ENCODE results near the gene SPRY1.

Gene SPRY1, protein sequence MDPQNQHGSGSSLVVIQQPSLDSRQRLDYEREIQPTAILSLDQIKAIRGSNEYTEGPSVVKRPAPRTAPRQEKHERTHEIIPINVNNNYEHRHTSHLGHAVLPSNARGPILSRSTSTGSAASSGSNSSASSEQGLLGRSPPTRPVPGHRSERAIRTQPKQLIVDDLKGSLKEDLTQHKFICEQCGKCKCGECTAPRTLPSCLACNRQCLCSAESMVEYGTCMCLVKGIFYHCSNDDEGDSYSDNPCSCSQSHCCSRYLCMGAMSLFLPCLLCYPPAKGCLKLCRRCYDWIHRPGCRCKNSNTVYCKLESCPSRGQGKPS

DNA sequence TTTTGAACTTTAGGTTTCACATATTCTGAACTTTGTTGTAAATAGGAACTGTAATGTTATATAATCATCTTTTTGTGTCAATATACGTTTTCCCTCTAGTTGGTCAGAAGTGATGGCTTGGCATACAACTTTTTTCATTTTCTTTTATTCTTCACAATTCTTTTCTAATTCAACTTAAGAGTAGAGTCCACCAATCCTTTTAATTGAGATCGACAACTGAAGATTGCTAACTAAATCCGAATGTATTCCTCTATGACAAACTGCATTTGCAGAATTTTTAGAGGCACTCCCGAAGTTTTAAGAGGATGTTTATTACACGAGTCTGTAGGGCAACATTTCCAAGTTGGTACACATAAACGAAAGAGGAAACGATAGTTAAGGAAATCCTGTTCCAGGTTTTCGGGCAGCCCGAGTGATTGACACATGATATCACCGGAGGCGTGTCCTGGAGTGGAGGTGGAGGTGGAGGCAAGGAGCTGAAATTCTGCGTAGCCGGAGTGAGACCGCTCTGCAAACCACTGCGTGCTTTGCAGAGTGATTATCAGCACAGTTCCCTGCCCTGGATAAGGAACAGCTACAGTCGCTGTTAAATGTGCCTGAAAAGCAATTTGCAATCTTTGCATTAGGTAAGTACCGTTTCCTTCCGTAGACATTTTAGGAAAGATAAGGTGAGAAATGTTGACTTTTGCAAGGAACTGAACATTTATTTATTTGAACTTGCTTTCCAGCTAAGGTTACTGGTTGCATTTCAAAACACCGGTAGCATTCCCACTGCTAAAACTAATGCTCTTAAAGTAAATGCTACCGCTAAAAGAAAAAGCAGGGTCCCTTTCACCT lies at the start of gene SPRY1:
TSS of gene SPRY1 (plus strand) at position 489 of the 837 bp plus-strand sequence. CDS start 4,797 bp downstream, outside the sequence.
- Histone ChIP-seq H3K9me3 (ENCODE audit: control insufficient read depth in 2 of 2, low read length in 2 of 2) (no peaks in the 10 kb centered on the region), H3K4me1 (ENCODE audit: control insufficient read depth in 2 of 2, insufficient read depth in 2 of 2, low read length in 2 of 2) (peaks cover 3 to 4% of the 10 kb centered on the region in 2 donors), H3K9ac (ENCODE audit: low read depth in 1 of 2, low read length in 2 of 2) (peak within 1 kb of the TSS; percentile 94 to 96), H3K4me3 (ENCODE audit: low read length in 2 of 2) (peak within 1 kb of the TSS; percentile 90 to 91), H3K36me3 (ENCODE audit: control insufficient read depth in 2 of 2, insufficient read depth in 2 of 2, low read length in 2 of 2) (peaks cover under 1% of the 10 kb centered on the region in 2 donors), H3K27me3 (ENCODE audit: control insufficient read depth in 2 of 2, insufficient read depth in 2 of 2, low read length in 2 of 2) (no peaks in the 10 kb centered on the region), H3K27ac (ENCODE audit: low read depth in 2 of 2, low read length in 2 of 2) (peak within 1 kb of the TSS; percentile 93 to 96)

DNA sequence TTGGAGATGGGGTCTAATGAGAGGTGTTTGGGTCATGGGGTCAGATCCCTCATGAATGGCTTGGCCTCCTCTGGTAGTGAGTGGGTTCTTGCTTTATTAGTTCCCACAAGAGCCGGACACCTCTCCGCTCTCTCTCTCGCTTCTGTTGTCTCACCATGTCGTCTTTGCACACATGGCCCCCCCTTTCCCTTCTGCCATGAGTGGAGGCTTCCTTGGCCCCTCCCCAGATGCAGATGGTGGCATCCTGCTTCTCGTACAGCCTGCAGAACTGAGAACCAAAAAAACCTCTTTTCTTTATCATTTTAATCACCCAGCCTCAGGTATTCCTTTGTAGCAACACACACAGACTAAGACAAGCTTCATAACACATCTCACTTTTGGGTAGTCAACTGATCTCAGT lies 49.6 kb upstream of the SPRY1 start:
- H3K4me1 ChIP-seq (ENCODE audit: control insufficient read depth in 2 of 2, insufficient read depth in 2 of 2, low read length in 2 of 2) = no peaks in the 10 kb centered on the region
- no peak overlapping the region for H3K9ac ChIP-seq (ENCODE audit: low read depth in 1 of 2, low read length in 2 of 2)
- H3K27ac ChIP-seq (ENCODE audit: low read depth in 2 of 2, low read length in 2 of 2) = no peak overlapping the region
- H3K36me3 ChIP-seq (ENCODE audit: control insufficient read depth in 2 of 2, insufficient read depth in 2 of 2, low read length in 2 of 2) = no peaks in the 10 kb centered on the region
- H3K27me3 ChIP-seq (ENCODE audit: control insufficient read depth in 2 of 2, insufficient read depth in 2 of 2, low read length in 2 of 2) = no peaks in the 10 kb centered on the region
- no peak overlapping the region for H3K4me3 ChIP-seq (ENCODE audit: low read length in 2 of 2)
- H3K9me3 ChIP-seq (ENCODE audit: control insufficient read depth in 2 of 2, low read length in 2 of 2) = no peaks in the 10 kb centered on the region

DNA sequence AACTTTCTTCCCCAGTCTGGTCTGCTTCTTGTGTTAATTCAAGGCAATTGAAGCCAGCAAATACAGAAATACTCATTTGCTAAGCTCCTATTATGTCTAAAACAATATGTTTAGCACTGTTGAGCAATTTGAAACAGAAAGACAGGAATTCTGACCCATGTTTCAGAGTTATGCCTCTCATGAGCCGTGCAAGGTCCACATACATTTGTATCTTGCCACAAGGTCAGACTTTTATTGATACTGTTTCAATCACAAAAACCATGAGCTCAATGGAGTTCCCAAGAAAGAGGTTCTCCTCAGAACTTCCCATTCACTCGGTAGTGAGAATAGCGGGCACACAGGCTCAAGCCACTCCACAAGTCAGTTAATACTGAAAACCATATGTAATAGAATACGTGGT lies 47.6 kb upstream of the SPRY1 start:
- H3K4me3 ChIP-seq (ENCODE audit: low read length in 2 of 2) = no peak overlapping the region
- H3K4me1 ChIP-seq (ENCODE audit: control insufficient read depth in 2 of 2, insufficient read depth in 2 of 2, low read length in 2 of 2) = no peaks in the 10 kb centered on the region
- H3K36me3 ChIP-seq (ENCODE audit: control insufficient read depth in 2 of 2, insufficient read depth in 2 of 2, low read length in 2 of 2) = no peaks in the 10 kb centered on the region
- H3K9me3 ChIP-seq (ENCODE audit: control insufficient read depth in 2 of 2, low read length in 2 of 2) = no peaks in the 10 kb centered on the region
- no peaks in the 10 kb centered on the region for H3K27me3 ChIP-seq (ENCODE audit: control insufficient read depth in 2 of 2, insufficient read depth in 2 of 2, low read length in 2 of 2)
- H3K27ac ChIP-seq (ENCODE audit: low read depth in 2 of 2, low read length in 2 of 2) = no peak overlapping the region
- H3K9ac ChIP-seq (ENCODE audit: low read depth in 1 of 2, low read length in 2 of 2) = no peak overlapping the region

DNA sequence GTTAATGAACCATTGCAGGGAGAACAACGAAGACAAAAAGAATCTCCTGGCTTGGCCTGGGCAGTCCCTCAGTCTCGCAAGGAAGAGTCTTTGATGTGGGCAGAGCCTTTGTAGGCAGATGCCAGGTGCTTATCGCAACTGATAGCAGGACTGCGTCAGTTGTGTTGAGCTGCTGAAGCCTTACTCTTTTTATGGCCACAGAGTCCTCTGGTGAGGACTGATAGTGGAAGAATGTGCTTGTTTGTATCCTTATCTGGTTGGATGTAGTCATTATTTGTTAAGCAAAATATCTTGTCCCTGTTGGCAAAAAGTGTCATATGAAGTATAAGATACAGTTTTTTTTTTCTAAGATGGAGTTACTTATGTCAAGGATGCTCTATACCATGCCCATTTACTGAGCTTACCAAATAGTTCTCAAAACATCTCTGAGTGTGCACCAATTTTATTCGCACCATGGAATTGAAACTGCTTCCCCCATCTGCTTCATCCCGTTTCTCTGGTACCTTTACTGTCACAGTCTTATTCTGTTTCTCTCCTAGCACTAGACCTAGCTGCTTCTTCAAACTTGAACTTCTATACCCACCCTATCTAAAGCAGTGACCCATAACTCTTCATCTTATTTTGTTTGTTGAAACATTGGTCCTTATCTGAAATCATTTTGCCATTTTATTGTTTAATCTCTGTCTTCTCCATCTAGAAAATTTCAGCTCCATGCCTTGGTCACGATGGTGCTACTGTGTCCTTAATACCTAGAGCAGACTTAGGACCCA lies 47.0 kb upstream of the SPRY1 start:
- H3K4me1 ChIP-seq (ENCODE audit: control insufficient read depth in 2 of 2, insufficient read depth in 2 of 2, low read length in 2 of 2) = no peaks in the 10 kb centered on the region
- H3K9ac ChIP-seq (ENCODE audit: low read depth in 1 of 2, low read length in 2 of 2) = no peak overlapping the region
- no peaks in the 10 kb centered on the region for H3K36me3 ChIP-seq (ENCODE audit: control insufficient read depth in 2 of 2, insufficient read depth in 2 of 2, low read length in 2 of 2)
- no peak overlapping the region for H3K27ac ChIP-seq (ENCODE audit: low read depth in 2 of 2, low read length in 2 of 2)
- no peaks in the 10 kb centered on the region for H3K27me3 ChIP-seq (ENCODE audit: control insufficient read depth in 2 of 2, insufficient read depth in 2 of 2, low read length in 2 of 2)
- H3K9me3 ChIP-seq (ENCODE audit: control insufficient read depth in 2 of 2, low read length in 2 of 2) = no peaks in the 10 kb centered on the region
- no peak overlapping the region for H3K4me3 ChIP-seq (ENCODE audit: low read length in 2 of 2)

DNA sequence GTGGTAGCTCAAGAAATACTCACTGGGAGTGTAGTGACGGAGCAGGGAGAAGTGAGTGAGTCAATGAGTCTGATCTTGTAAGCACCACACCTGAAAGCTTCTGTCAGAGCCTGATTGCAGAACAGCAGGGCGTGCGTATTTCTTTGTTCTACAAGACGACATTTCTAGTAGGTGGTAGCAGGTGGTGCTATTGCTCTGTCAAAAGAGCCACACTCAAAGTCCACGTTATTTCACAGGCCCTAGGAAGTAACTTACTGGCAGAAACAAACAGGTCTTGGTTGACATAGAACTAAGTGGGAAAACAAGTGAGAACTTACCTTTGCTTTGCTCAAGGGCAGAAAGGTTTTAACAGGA lies 46.4 kb upstream of the SPRY1 start:
- Histone ChIP-seq H3K36me3 (ENCODE audit: control insufficient read depth in 2 of 2, insufficient read depth in 2 of 2, low read length in 2 of 2) (no peaks in the 10 kb centered on the region), H3K4me1 (ENCODE audit: control insufficient read depth in 2 of 2, insufficient read depth in 2 of 2, low read length in 2 of 2) (no peaks in the 10 kb centered on the region), H3K9ac (ENCODE audit: low read depth in 1 of 2, low read length in 2 of 2) (no peak overlapping the region), H3K9me3 (ENCODE audit: control insufficient read depth in 2 of 2, low read length in 2 of 2) (no peaks in the 10 kb centered on the region), H3K27ac (ENCODE audit: low read depth in 2 of 2, low read length in 2 of 2) (no peak overlapping the region), H3K4me3 (ENCODE audit: low read length in 2 of 2) (no peak overlapping the region), H3K27me3 (ENCODE audit: control insufficient read depth in 2 of 2, insufficient read depth in 2 of 2, low read length in 2 of 2) (no peaks in the 10 kb centered on the region)

DNA sequence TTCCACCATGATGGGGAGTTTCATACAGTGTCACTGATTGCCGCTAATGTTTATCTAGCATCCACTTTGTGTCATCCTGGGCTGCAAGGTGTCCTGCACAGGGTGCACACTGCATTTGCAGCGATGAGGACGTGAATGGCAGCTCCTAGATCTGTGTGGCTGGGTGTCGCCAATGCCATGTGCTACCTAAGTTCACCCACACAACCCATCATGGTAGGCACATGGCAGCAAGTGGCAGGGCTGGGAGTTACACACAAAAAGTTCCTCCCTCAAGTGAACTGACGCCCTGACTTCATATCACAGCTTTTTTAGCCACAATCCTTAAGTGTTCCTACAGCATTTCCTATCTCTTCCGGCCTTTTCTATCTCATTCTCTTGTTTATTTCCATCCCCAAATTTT lies 45.9 kb upstream of the SPRY1 start:
- H3K4me1 ChIP-seq (ENCODE audit: control insufficient read depth in 2 of 2, insufficient read depth in 2 of 2, low read length in 2 of 2) = no peaks in the 10 kb centered on the region
- H3K9ac ChIP-seq (ENCODE audit: low read depth in 1 of 2, low read length in 2 of 2) = no peak overlapping the region
- no peak overlapping the region for H3K4me3 ChIP-seq (ENCODE audit: low read length in 2 of 2)
- H3K27ac ChIP-seq (ENCODE audit: low read depth in 2 of 2, low read length in 2 of 2) = no peak overlapping the region
- no peaks in the 10 kb centered on the region for H3K36me3 ChIP-seq (ENCODE audit: control insufficient read depth in 2 of 2, insufficient read depth in 2 of 2, low read length in 2 of 2)
- no peaks in the 10 kb centered on the region for H3K9me3 ChIP-seq (ENCODE audit: control insufficient read depth in 2 of 2, low read length in 2 of 2)
- no peaks in the 10 kb centered on the region for H3K27me3 ChIP-seq (ENCODE audit: control insufficient read depth in 2 of 2, insufficient read depth in 2 of 2, low read length in 2 of 2)

DNA sequence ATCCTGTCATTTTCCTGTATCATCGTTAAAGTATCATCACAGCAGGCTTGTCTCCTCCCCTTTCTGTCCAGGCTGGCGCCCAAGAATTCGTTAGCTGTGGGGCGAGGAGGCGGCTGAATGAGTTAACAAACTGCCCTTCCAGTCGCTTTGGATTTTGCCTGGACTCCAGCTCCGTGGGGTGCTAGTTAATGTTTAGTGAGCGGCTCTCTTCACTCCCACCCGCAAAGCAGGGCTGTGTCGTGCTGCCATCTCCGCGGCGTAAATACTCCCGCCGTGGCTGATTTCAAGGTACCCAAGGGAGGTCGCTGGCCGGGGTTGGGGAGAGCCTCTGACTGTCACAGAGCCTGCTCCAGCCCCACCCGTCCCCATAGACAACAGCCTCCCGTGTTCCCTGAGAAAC lies 44.9 kb upstream of the SPRY1 start:
- H3K4me3 ChIP-seq (ENCODE audit: low read length in 2 of 2) = peak overlapping the region; percentile 9 to 36
- no peaks in the 10 kb centered on the region for H3K4me1 ChIP-seq (ENCODE audit: control insufficient read depth in 2 of 2, insufficient read depth in 2 of 2, low read length in 2 of 2)
- peak overlapping the region in 1 of 2 donors; percentile 22 for H3K9ac ChIP-seq (ENCODE audit: low read depth in 1 of 2, low read length in 2 of 2)
- no peaks in the 10 kb centered on the region for H3K36me3 ChIP-seq (ENCODE audit: control insufficient read depth in 2 of 2, insufficient read depth in 2 of 2, low read length in 2 of 2)
- no peaks in the 10 kb centered on the region for H3K27me3 ChIP-seq (ENCODE audit: control insufficient read depth in 2 of 2, insufficient read depth in 2 of 2, low read length in 2 of 2)
- H3K9me3 ChIP-seq (ENCODE audit: control insufficient read depth in 2 of 2, low read length in 2 of 2) = no peaks in the 10 kb centered on the region
- H3K27ac ChIP-seq (ENCODE audit: low read depth in 2 of 2, low read length in 2 of 2) = no peak overlapping the region

DNA sequence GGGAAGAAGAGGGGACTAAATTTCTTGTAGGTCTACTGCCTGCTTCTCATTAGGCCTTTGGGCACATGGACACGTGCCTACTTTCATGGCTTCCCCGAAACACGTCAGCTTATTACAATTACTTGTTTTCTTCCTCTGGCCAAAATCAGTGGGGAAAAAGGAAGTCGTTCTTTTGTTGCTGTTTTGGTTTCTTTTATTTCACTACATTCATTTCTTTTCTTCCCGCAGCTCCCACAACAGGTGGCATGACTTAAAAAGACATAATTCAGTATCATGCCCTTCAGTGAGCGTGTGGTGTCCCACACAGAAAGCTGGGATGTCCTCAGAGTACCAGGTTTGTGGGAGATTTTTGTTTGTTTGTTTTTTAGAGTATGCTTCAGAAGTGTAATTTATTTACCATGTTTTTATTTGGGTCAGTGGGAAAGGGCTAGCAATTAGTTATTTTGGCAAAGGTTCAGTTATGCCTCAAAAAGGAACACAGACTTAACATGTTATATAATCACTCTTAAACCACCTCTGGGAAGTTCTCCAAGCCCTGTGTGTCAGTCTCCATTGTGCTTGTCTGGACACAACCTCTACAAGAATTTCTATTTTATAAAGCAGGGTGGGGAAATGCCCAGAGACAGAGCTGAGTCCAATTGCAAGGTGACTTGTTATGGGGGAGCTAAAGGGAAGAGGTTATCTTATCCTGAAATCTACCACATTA lies 44.2 kb upstream of the SPRY1 start:
- Histone ChIP-seq H3K9ac (ENCODE audit: low read depth in 1 of 2, low read length in 2 of 2) (no peak overlapping the region), H3K27ac (ENCODE audit: low read depth in 2 of 2, low read length in 2 of 2) (no peak overlapping the region), H3K4me3 (ENCODE audit: low read length in 2 of 2) (no peak overlapping the region), H3K4me1 (ENCODE audit: control insufficient read depth in 2 of 2, insufficient read depth in 2 of 2, low read length in 2 of 2) (no peaks in the 10 kb centered on the region), H3K36me3 (ENCODE audit: control insufficient read depth in 2 of 2, insufficient read depth in 2 of 2, low read length in 2 of 2) (no peaks in the 10 kb centered on the region), H3K9me3 (ENCODE audit: control insufficient read depth in 2 of 2, low read length in 2 of 2) (no peaks in the 10 kb centered on the region), H3K27me3 (ENCODE audit: control insufficient read depth in 2 of 2, insufficient read depth in 2 of 2, low read length in 2 of 2) (no peaks in the 10 kb centered on the region)

DNA sequence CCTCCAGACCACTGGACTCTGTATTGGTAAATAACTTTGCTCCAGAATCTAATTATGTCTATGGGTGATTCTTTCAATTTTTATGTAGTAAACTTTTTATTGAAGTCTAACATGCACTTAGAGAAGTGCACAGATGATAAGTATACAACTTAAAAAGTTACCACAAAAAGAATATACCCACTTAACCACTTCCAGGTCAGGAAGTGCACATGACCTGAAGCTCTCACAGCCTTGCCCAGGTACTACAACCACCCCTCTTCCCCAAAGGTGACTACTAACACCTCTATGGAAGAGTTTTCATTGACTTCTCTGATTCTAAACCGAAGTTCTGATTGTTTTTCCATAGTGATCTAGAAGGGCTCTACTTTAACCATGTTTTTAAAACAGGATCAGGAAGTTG lies 43.6 kb upstream of the SPRY1 start:
- Histone ChIP-seq H3K27ac (ENCODE audit: low read depth in 2 of 2, low read length in 2 of 2) (no peak overlapping the region), H3K36me3 (ENCODE audit: control insufficient read depth in 2 of 2, insufficient read depth in 2 of 2, low read length in 2 of 2) (no peaks in the 10 kb centered on the region), H3K9me3 (ENCODE audit: control insufficient read depth in 2 of 2, low read length in 2 of 2) (no peaks in the 10 kb centered on the region), H3K27me3 (ENCODE audit: control insufficient read depth in 2 of 2, insufficient read depth in 2 of 2, low read length in 2 of 2) (no peaks in the 10 kb centered on the region), H3K9ac (ENCODE audit: low read depth in 1 of 2, low read length in 2 of 2) (no peak overlapping the region), H3K4me3 (ENCODE audit: low read length in 2 of 2) (no peak overlapping the region), H3K4me1 (ENCODE audit: control insufficient read depth in 2 of 2, insufficient read depth in 2 of 2, low read length in 2 of 2) (no peaks in the 10 kb centered on the region)

Data from mucosa of rectum (tissue), 2 donors.